HEK293 (cell line): ENCODE results near the gene CAMK2B.

Experiments used
- GFI1B ChIP-seq: fragments of 450-650 bp; formaldehyde crosslinking; IDR thresholded peaks from 2 replicates; pipeline ENCODE4 v1.5.1; 2016; ENCODE audit warnings: missing biosample characterization, missing genetic modification characterization
- GLI4 ChIP-seq: fragments of 450-650 bp; formaldehyde crosslinking; IDR thresholded peaks from 2 replicates; pipeline ENCODE4 v1.5.1; 2016; ENCODE audit warnings: missing biosample characterization, missing genetic modification characterization
- HOXA7 ChIP-seq: sonication (generic); formaldehyde crosslinking; IDR thresholded peaks from 2 replicates; pipeline ENCODE4 v1.8.1; 2022; ENCODE audit warnings: missing genetic modification reagents, borderline replicate concordance
- HOXC10 ChIP-seq: sonication (generic); formaldehyde crosslinking; IDR thresholded peaks from 2 replicates; pipeline ENCODE4 v1.8.1; 2023; ENCODE audit warnings: mild to moderate bottlenecking, missing genetic modification reagents
- IKZF3 ChIP-seq: fragments of 450-650 bp; IDR thresholded peaks from 2 replicates; pipeline ENCODE4 v1.5.0; 2018; ENCODE audit warnings: missing biosample characterization, mild to moderate bottlenecking, missing genetic modification characterization, moderate library complexity
- KLF10 ChIP-seq: fragments of 450-650 bp; IDR thresholded peaks from 2 replicates; pipeline ENCODE4 v1.5.1; 2018; ENCODE audit warnings: missing biosample characterization, mild to moderate bottlenecking, missing genetic modification characterization
- KLF17 ChIP-seq: fragments of 450-650 bp; formaldehyde crosslinking; IDR thresholded peaks from 2 replicates; pipeline ENCODE4 v1.5.1; 2016; ENCODE audit warnings: missing biosample characterization, missing genetic modification characterization
- KLF7 ChIP-seq: fragments of 450-650 bp; formaldehyde crosslinking; IDR thresholded peaks from 2 replicates; pipeline ENCODE4 v1.5.1; 2016; ENCODE audit warnings: missing biosample characterization, missing genetic modification characterization, borderline replicate concordance
- KLF8 ChIP-seq: fragments of 450-650 bp; formaldehyde crosslinking; IDR thresholded peaks from 2 replicates; pipeline ENCODE4 v1.5.1; 2016; ENCODE audit warnings: missing biosample characterization, missing genetic modification characterization
- REPIN1 ChIP-seq: fragments of 450-650 bp; formaldehyde crosslinking; IDR thresholded peaks from 2 replicates; pipeline ENCODE4 v1.5.1; 2017; ENCODE audit warnings: missing biosample characterization, missing genetic modification characterization, low read depth
- SCRT2 ChIP-seq: fragments of 450-650 bp; formaldehyde crosslinking; IDR thresholded peaks from 2 replicates; pipeline ENCODE4 v1.5.1; 2016; ENCODE audit warnings: missing biosample characterization, missing genetic modification characterization
- SP3 ChIP-seq: fragments of 450-650 bp; formaldehyde crosslinking; IDR thresholded peaks from 2 replicates; pipeline ENCODE4 v1.5.1; 2016; ENCODE audit warnings: missing biosample characterization, missing genetic modification characterization
- SP7 ChIP-seq: fragments of 450-650 bp; formaldehyde crosslinking; IDR thresholded peaks from 2 replicates; pipeline ENCODE4 v1.5.1; 2016; ENCODE audit warnings: missing biosample characterization, missing genetic modification characterization
- ZNF138 ChIP-seq: fragments of 450-650 bp; formaldehyde crosslinking; IDR thresholded peaks from 2 replicates; pipeline ENCODE4 v1.5.1; 2016; ENCODE audit warnings: missing biosample characterization, missing genetic modification characterization, borderline replicate concordance
- ZNF24 ChIP-seq: fragments of 450-650 bp; formaldehyde crosslinking; IDR thresholded peaks from 2 replicates; pipeline ENCODE4 v1.5.1; 2016; ENCODE audit warnings: missing biosample characterization, missing genetic modification characterization
- ZNF350 ChIP-seq: fragments of 450-650 bp; formaldehyde crosslinking; IDR thresholded peaks from 2 replicates; pipeline ENCODE4 v1.5.0; 2017; ENCODE audit warnings: missing biosample characterization, mild to moderate bottlenecking, missing genetic modification characterization
- ZNF362 ChIP-seq: fragments of 450-650 bp; formaldehyde crosslinking; IDR thresholded peaks from 2 replicates; pipeline ENCODE4 v1.5.1; 2016; ENCODE audit warnings: missing biosample characterization, missing genetic modification characterization
- ZNF366 ChIP-seq: fragments of 450-650 bp; formaldehyde crosslinking; conservative IDR thresholded peaks from 2 replicates; pipeline ENCODE4 v1.5.1; 2016; ENCODE audit warnings: missing biosample characterization, missing genetic modification characterization
- ZNF391 ChIP-seq: fragments of 450-650 bp; formaldehyde crosslinking; IDR thresholded peaks from 2 replicates; pipeline ENCODE4 v1.5.1; 2016; ENCODE audit warnings: low read depth, missing biosample characterization, missing genetic modification characterization, borderline replicate concordance
- ZNF394 ChIP-seq: fragments of 450-650 bp; formaldehyde crosslinking; IDR thresholded peaks from 2 replicates; pipeline ENCODE4 v1.5.1; 2016; ENCODE audit warnings: missing biosample characterization, missing genetic modification characterization, mild to moderate bottlenecking, moderate library complexity, borderline replicate concordance
- ZNF423 ChIP-seq: fragments of 450-650 bp; formaldehyde crosslinking; IDR thresholded peaks from 2 replicates; pipeline ENCODE4 v1.5.1; 2016; ENCODE audit warnings: missing biosample characterization, missing genetic modification characterization
- ZNF529 ChIP-seq: fragments of 450-650 bp; formaldehyde crosslinking; IDR thresholded peaks from 2 replicates; pipeline ENCODE4 v1.5.1; 2017; ENCODE audit warnings: missing genetic modification characterization, missing biosample characterization; ENCODE audit not compliant: insufficient replicate concordance
- ZNF645 ChIP-seq: fragments of 450-650 bp; formaldehyde crosslinking; IDR thresholded peaks from 2 replicates; pipeline ENCODE4; 2016; ENCODE audit warnings: missing biosample characterization, missing genetic modification characterization
- ZSCAN30 ChIP-seq: fragments of 450-650 bp; IDR thresholded peaks from 2 replicates; pipeline ENCODE4 v1.5.1; 2018; ENCODE audit warnings: missing biosample characterization, mild to moderate bottlenecking, missing genetic modification characterization, moderate library complexity
- ZXDB ChIP-seq: fragments of 450-650 bp; formaldehyde crosslinking; IDR thresholded peaks from 2 replicates; pipeline ENCODE4 v1.5.1; 2016; ENCODE audit warnings: missing biosample characterization, missing genetic modification characterization
- TF ChIP-seq, protein P1 (sequence below): fragments of 450-650 bp; formaldehyde crosslinking; IDR thresholded peaks from 2 replicates; pipeline ENCODE4 v1.5.1; 2016; ENCODE audit warnings: missing biosample characterization, missing genetic modification characterization
- TF ChIP-seq, protein P2 (sequence below): fragments of 450-650 bp; formaldehyde crosslinking; IDR thresholded peaks from 2 replicates; pipeline ENCODE4 v1.5.1; 2016; ENCODE audit warnings: missing biosample characterization, missing genetic modification characterization
- TF ChIP-seq, protein P3 (sequence below): fragments of 450-650 bp; formaldehyde crosslinking; IDR thresholded peaks from 2 replicates; pipeline ENCODE4 v1.5.1; 2016; ENCODE audit warnings: missing biosample characterization, missing genetic modification characterization
- TF ChIP-seq, protein P4 (sequence below): fragments of 450-650 bp; formaldehyde crosslinking; optimal IDR thresholded peaks from 2 replicates; pipeline ENCODE3; 2016; ENCODE audit warnings: missing biosample characterization, mild to moderate bottlenecking, missing genetic modification characterization

Gene CAMK2B

DNA sequence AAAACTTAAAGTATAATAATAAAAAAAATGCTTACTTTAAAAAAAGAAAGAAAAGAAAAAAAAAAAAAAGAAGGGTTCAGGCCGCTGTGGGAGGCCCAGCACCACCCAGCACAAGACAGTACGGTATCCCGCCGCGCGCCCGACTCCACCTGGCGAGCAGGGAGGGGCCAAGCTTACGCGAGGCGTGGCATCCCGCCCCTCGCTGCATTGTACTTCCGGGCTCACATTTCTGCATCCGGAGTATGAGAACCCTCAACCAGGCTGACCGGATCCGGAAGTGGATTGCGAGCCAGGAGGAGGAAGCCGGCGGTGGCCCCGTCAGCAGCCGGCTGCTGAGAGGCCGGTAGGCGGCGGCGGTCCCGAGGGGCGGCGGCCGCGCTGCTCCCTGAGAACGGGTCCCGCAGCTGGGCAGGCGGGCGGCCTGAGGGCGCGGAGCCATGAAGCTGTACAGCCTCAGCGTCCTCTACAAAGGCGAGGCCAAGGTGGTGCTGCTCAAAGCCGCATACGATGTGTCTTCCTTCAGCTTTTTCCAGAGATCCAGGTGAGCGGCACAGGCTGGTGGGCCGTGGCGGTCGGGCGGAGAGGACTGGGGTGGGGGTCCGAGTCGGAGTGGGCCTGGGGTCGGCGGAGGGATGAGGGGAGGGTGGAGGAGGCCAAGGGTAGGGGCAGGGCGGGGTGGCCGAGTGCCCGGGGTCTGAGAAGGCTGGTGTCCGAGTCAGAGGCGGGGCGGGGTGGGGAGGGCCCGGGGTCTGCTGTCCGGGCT lies 124.5 kb downstream of the CAMK2B start, which contains the start of gene YKT6 (continued):
- TF ChIP-seq KLF10 (tag by site-specific recombination): peak; percentile 31; the same call in 1 of the 2 replicates
- TF ChIP-seq, protein P1, sequence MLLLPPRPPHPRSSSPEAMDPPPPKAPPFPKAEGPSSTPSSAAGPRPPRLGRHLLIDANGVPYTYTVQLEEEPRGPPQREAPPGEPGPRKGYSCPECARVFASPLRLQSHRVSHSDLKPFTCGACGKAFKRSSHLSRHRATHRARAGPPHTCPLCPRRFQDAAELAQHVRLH (tag by site-specific recombination): peak; percentile 99
- TF ChIP-seq IKZF3 (tag by site-specific recombination): no peak
- TF ChIP-seq ZNF391 (tag by site-specific recombination): no peak
- no peak for TF ChIP-seq SCRT2 (tag by site-specific recombination)
- TF ChIP-seq, protein P2, sequence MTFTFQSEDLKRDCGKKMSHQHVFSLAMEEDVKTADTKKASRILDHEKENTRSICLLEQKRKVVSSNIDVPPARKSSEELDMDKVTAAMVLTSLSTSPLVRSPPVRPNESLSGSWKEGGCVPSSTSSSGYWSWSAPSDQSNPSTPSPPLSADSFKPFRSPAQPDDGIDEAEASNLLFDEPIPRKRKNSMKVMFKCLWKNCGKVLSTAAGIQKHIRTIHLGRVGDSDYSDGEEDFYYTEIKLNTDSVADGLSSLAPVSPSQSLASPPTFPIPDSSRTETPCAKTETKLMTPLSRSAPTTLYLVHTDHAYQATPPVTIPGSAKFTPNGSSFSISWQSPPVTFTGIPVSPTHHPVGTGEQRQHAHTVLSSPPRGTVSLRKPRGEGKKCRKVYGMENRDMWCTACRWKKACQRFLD (tag by site-specific recombination): peak; percentile 84; the same call in 1 of the 2 replicates
- TF ChIP-seq GLI4: no peak
- TF ChIP-seq ZXDB: peak; percentile 80
- peak; percentile 99 for TF ChIP-seq KLF8 (tag by site-specific recombination)
- TF ChIP-seq GFI1B: no peak
- peak; percentile 44 for TF ChIP-seq SP7 (tag by site-specific recombination)
- TF ChIP-seq KLF17 (tag by site-specific recombination): peak; percentile 75
- TF ChIP-seq ZNF350 (tag by site-specific recombination): no peak
- peak; percentile 96 for TF ChIP-seq SP3 (tag by site-specific recombination)
- peak; percentile 50; the same call in 1 of the 2 replicates for TF ChIP-seq ZSCAN30
- no peak for TF ChIP-seq ZNF366 (tag by site-specific recombination)
- TF ChIP-seq KLF7: peak; percentile 76; the same call in 1 of the 2 replicates
- TF ChIP-seq, protein P3, sequence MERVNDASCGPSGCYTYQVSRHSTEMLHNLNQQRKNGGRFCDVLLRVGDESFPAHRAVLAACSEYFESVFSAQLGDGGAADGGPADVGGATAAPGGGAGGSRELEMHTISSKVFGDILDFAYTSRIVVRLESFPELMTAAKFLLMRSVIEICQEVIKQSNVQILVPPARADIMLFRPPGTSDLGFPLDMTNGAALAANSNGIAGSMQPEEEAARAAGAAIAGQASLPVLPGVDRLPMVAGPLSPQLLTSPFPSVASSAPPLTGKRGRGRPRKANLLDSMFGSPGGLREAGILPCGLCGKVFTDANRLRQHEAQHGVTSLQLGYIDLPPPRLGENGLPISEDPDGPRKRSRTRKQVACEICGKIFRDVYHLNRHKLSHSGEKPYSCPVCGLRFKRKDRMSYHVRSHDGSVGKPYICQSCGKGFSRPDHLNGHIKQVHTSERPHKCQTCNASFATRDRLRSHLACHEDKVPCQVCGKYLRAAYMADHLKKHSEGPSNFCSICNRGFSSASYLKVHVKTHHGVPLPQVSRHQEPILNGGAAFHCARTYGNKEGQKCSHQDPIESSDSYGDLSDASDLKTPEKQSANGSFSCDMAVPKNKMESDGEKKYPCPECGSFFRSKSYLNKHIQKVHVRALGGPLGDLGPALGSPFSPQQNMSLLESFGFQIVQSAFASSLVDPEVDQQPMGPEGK (tag by site-specific recombination): peak; percentile 77
- peak; percentile 55; the same call in 1 of the 2 replicates for TF ChIP-seq ZNF24 (tag by site-specific recombination)
- TF ChIP-seq, protein P4, sequence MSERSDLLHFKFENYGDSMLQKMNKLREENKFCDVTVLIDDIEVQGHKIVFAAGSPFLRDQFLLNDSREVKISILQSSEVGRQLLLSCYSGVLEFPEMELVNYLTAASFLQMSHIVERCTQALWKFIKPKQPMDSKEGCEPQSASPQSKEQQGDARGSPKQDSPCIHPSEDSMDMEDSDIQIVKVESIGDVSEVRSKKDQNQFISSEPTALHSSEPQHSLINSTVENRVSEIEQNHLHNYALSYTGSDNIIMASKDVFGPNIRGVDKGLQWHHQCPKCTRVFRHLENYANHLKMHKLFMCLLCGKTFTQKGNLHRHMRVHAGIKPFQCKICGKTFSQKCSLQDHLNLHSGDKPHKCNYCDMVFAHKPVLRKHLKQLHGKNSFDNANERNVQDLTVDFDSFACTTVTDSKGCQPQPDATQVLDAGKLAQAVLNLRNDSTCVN (tag by site-specific recombination): peak; percentile 41
- no peak for TF ChIP-seq REPIN1 (tag by site-specific recombination)
- TF ChIP-seq ZNF529 (tag by site-specific recombination): no peak
- TF ChIP-seq ZNF423 (tag by site-specific recombination): peak; percentile 88; the same call in 1 of the 2 replicates
- peak; percentile 89 for TF ChIP-seq ZNF362 (tag by site-specific recombination)
- TF ChIP-seq ZNF138 (tag by site-specific recombination): no peak
- TF ChIP-seq ZNF645 (tag by site-specific recombination): no peak
- TF ChIP-seq ZNF394 (tag by site-specific recombination): no peak
- no peak for TF ChIP-seq HOXA7 (CRISPR knock-in tag)
- TF ChIP-seq HOXC10 (CRISPR knock-in tag): no peak
